RWPE2 (cell line): Measurements from ENCODE around the gene KRTAP19-5.
"Not testable (repeated sequence)": the region's sequence is repeated elsewhere in the genome, so short reads cannot be mapped to it uniquely, and the experiment has no call there.

Experiments used
- ATAC-seq: fragments of 200-7000 bp; cut with Tn5 transposase; 3 replicates; pipeline ENCODE4 v1.9.1; 2021; ENCODE audit warnings: low read depth
- DNase-seq: peaks from one replicate; pipeline ENCODE4 v3.0.0-alpha.2; 2020; ENCODE audit warnings: low spot score
- H3K27ac ChIP-seq: fragments of 450-650 bp; 2 replicates; pipeline ENCODE4 v1.5.1; 2017; ENCODE audit warnings: mild to moderate bottlenecking; ENCODE audit not compliant: poor library complexity, severe bottlenecking
- H3K27me3 ChIP-seq: fragments of 250-450 bp; sonication (Bioruptor Pico); 2 replicates; pipeline ENCODE4 v1.5.1; 2021; ENCODE audit warnings: mild to moderate bottlenecking, moderate library complexity; ENCODE audit not compliant: insufficient read depth, poor library complexity, severe bottlenecking
- H3K36me3 ChIP-seq: fragments of 250-450 bp; sonication (Bioruptor Pico); 2 replicates; pipeline ENCODE4 v1.5.1; 2020; ENCODE audit warnings: low read depth, mild to moderate bottlenecking, moderate library complexity
- H3K4me1 ChIP-seq: fragments of 250-450 bp; sonication (Bioruptor Pico); 2 replicates; pipeline ENCODE4 v1.5.1; 2021; ENCODE audit warnings: mild to moderate bottlenecking, moderate library complexity; ENCODE audit not compliant: insufficient read depth, poor library complexity, severe bottlenecking
- H3K4me3 ChIP-seq: fragments of 250-450 bp; sonication (Bioruptor Pico); 2 replicates; pipeline ENCODE4 v1.5.1; 2021; ENCODE audit warnings: mild to moderate bottlenecking, moderate library complexity; ENCODE audit not compliant: severe bottlenecking
- H3K9me3 ChIP-seq: fragments of 250-450 bp; sonication (Bioruptor Pico); 2 replicates; pipeline ENCODE4 v1.5.1; 2021; ENCODE audit warnings: mild to moderate bottlenecking, moderate library complexity; ENCODE audit not compliant: severe bottlenecking
- CTCF ChIP-seq: fragments of 450-650 bp; IDR thresholded peaks from one replicate; pipeline ENCODE4 v1.5.1; 2017; ENCODE audit warnings: mild to moderate bottlenecking, moderate library complexity; ENCODE audit not compliant: poor library complexity, severe bottlenecking

The KRTAP19-5 gene

GRCh38 chr21:30502041-30502440, at the start of gene KRTAP19-5:
KRTAP19-5 (minus strand) TSS chr21:30502141; CDS start chr21:30502090, 51 bp downstream.
- TF ChIP-seq CTCF = no peak
- ATAC-seq (no peak), DNase-seq (no peak)
- no peak within 1 kb of the TSS for H3K4me3 ChIP-seq
- no peaks in the 10 kb centered on the region for H3K9me3 ChIP-seq
- H3K27me3 ChIP-seq = no peaks in the 10 kb centered on the region
- no peak within 1 kb of the TSS for H3K27ac ChIP-seq
- no peaks in the 10 kb centered on the region for H3K36me3 ChIP-seq
- no peaks in the 10 kb centered on the region for H3K4me1 ChIP-seq

- no peak for TF ChIP-seq CTCF
- H3K27ac ChIP-seq = no peak within 1 kb of the TSS
- ATAC-seq = no peak
- H3K27me3 ChIP-seq = no peaks in the 10 kb centered on the region
- no peaks in the 10 kb centered on the region for H3K4me1 ChIP-seq
- H3K4me3 ChIP-seq = no peak within 1 kb of the TSS
- no peaks in the 10 kb centered on the region for H3K9me3 ChIP-seq
- no peak for DNase-seq
- H3K36me3 ChIP-seq = no peaks in the 10 kb centered on the region
Measured at GRCh38 chr21:30541764-30542163, 39.8 kb upstream of the KRTAP19-5 start, which contains the start of gene KRTAP19-6. KRTAP19-6 (minus strand) TSS chr21:30541864; CDS start chr21:30541833, 31 bp downstream.

- DNase-seq (no peak), ATAC-seq (no peak)
- H3K27ac ChIP-seq = no peak overlapping the region
- peaks cover 3% of the 10 kb centered on the region for H3K27me3 ChIP-seq
- no peaks in the 10 kb centered on the region for H3K9me3 ChIP-seq
- no peak for TF ChIP-seq CTCF
- H3K36me3 ChIP-seq = no peaks in the 10 kb centered on the region
- H3K4me1 ChIP-seq = no peaks in the 10 kb centered on the region
- no peak overlapping the region for H3K4me3 ChIP-seq
Measured at GRCh38 chr21:30518876-30519275, 16.9 kb upstream of the KRTAP19-5 start.

GRCh38 chr21:30515681-30516080, 13.7 kb upstream of the KRTAP19-5 start:
- H3K4me1 ChIP-seq = no peaks in the 10 kb centered on the region
- no peaks in the 10 kb centered on the region for H3K36me3 ChIP-seq
- ATAC-seq = no peak
- no peak for TF ChIP-seq CTCF
- no peak overlapping the region for H3K27ac ChIP-seq
- no peak overlapping the region for H3K4me3 ChIP-seq
- H3K27me3 ChIP-seq = peaks cover 3% of the 10 kb centered on the region
- no peaks in the 10 kb centered on the region for H3K9me3 ChIP-seq
- DNase-seq = no peak

- not testable (repeated sequence) for H3K4me3 ChIP-seq, ATAC-seq, H3K9me3 ChIP-seq, H3K4me1 ChIP-seq, H3K36me3 ChIP-seq, H3K27ac ChIP-seq, H3K27me3 ChIP-seq, DNase-seq
- TF ChIP-seq CTCF = peak; percentile 73
Measured at GRCh38 chr21:30505621-30506205, 3.8 kb upstream of the KRTAP19-5 start.
